CD14-positive monocyte (primary cell): ENCODE data around the gene ASAP3. TPM values are rescaled to one million over a fixed set of nuclear protein-coding genes. Genes with fewer than 3 reads are reported as not detected.

ENCODE experiments used
- DNase-seq, 3 donors: peaks; one replicate each; pipeline ENCODE4 v3.0.0-alpha.2; 2011 to 2022
- H2AFZ ChIP-seq: 2 replicates; pipeline ENCODE4 v1.6.0; 2012; ENCODE audit warnings: mild to moderate bottlenecking, low read depth, low read length, inconsistent platforms; ENCODE audit not compliant: insufficient read depth, poor library complexity, severe bottlenecking
- H3K27ac ChIP-seq, 2 donors: 1 replicate in 1 of 2; 2 replicates in 1 of 2; pipeline ENCODE4 v1.5.1; 2012 to 2013; ENCODE audit warnings: low read length in 2 of 2, control low read depth in 1 of 2, inconsistent platforms in 1 of 2, low read depth in 1 of 2, mild to moderate bottlenecking in 1 of 2
- H3K27me3 ChIP-seq, 2 donors: one replicate each; pipeline versions ENCODE4 v1.6.0 to v1.6.1; 2011 to 2013; ENCODE audit warnings: low read length in 2 of 2; ENCODE audit not compliant: control insufficient read depth in 2 of 2, insufficient read depth in 2 of 2
- H3K36me3 ChIP-seq, 2 donors: replicated peaks in 1 of 2; 1 replicate in 1 of 2; 2 replicates in 1 of 2; pipeline versions ENCODE4 v1.5.1 to v1.6.1; 2012 to 2013; ENCODE audit warnings: low read length in 2 of 2, control low read depth in 1 of 2, inconsistent platforms in 1 of 2, mild to moderate bottlenecking in 1 of 2; ENCODE audit not compliant: insufficient read depth in 2 of 2, control insufficient read depth in 1 of 2
- H3K4me1 ChIP-seq, 2 donors: 1 replicate in 1 of 2; 2 replicates in 1 of 2; pipeline versions ENCODE4 v1.5.1 to v1.6.1; 2012 to 2013; ENCODE audit warnings: low read length in 2 of 2, control low read depth in 1 of 2, inconsistent platforms in 1 of 2, mild to moderate bottlenecking in 1 of 2, moderate library complexity in 1 of 2; ENCODE audit not compliant: insufficient read depth in 2 of 2, control insufficient read depth in 1 of 2
- H3K4me2 ChIP-seq: replicated peaks from 2 replicates; pipeline ENCODE3; 2012; ENCODE audit warnings: low read length, moderate library complexity, mild to moderate bottlenecking; ENCODE audit not compliant: poor library complexity, severe bottlenecking; ENCODE audit errors: extremely low read depth
- H3K4me3 ChIP-seq, 3 experiments: fragments of 200-600 bp in 1 of 3; sonication (generic) in 1 of 3; replicated peaks in 1 of 3; 1 replicate in 2 of 3; 2 replicates in 1 of 3; pipeline ENCODE4 v1.5.1; 2011 to 2013; ENCODE audit warnings: low read length in 3 of 3, mild to moderate bottlenecking in 3 of 3, control low read depth in 2 of 3, low read depth in 2 of 3, inconsistent platforms in 1 of 3, moderate library complexity in 1 of 3
- H3K79me2 ChIP-seq: 2 replicates; pipeline ENCODE4 v1.6.0; 2012; ENCODE audit warnings: mild to moderate bottlenecking, control low read depth, inconsistent platforms, low read length, moderate library complexity; ENCODE audit not compliant: insufficient read depth
- H3K9ac ChIP-seq: 2 replicates; pipeline ENCODE4 v1.6.0; 2017; ENCODE audit warnings: low read length, mild to moderate bottlenecking; ENCODE audit not compliant: insufficient read depth, poor library complexity, severe bottlenecking
- H3K9me3 ChIP-seq, 2 donors: replicated peaks in 1 of 2; 1 replicate in 1 of 2; 2 replicates in 1 of 2; pipeline versions ENCODE4 v1.5.1 to v1.6.1; 2012 to 2013; ENCODE audit warnings: low read length in 2 of 2, control low read depth in 1 of 2; ENCODE audit not compliant: control insufficient read depth in 1 of 2, insufficient read depth in 1 of 2
- H4K20me1 ChIP-seq: 2 replicates; pipeline ENCODE4 v1.6.0; 2012; ENCODE audit warnings: mild to moderate bottlenecking, low read length, control low read depth, moderate library complexity; ENCODE audit not compliant: insufficient read depth
- H3K27ac Mint-ChIP-seq, 7 donors: one replicate each; pipeline ENCODE4 v1.8.0; 2020; ENCODE audit warnings: mild to moderate bottlenecking in 7 of 7, mixed read lengths in 7 of 7, moderate library complexity in 6 of 7, inconsistent platforms in 2 of 7
- H3K27me3 Mint-ChIP-seq, 3 donors: one replicate each; pipeline ENCODE4 v1.8.0; 2021 to 2022; ENCODE audit warnings: low read depth in 3 of 3, mild to moderate bottlenecking in 3 of 3, mixed read lengths in 3 of 3, moderate library complexity in 3 of 3, inconsistent platforms in 1 of 3
- H3K36me3 Mint-ChIP-seq, 2 donors: one replicate each; pipeline ENCODE4 v1.8.0; 2020; ENCODE audit warnings: mixed read lengths in 2 of 2, inconsistent platforms in 1 of 2, mild to moderate bottlenecking in 1 of 2
- H3K4me1 Mint-ChIP-seq: one replicate; pipeline ENCODE4 v1.8.0; 2020; ENCODE audit warnings: mild to moderate bottlenecking, mixed read lengths
- H3K4me3 Mint-ChIP-seq, 2 donors: one replicate each; pipeline ENCODE4 v1.8.0; 2020; ENCODE audit warnings: mild to moderate bottlenecking in 2 of 2, mixed read lengths in 2 of 2, moderate library complexity in 1 of 2
- H3K9me3 Mint-ChIP-seq, 7 donors: one replicate each; pipeline ENCODE4 v1.8.0; 2020 to 2022; ENCODE audit warnings: mixed read lengths in 7 of 7, mild to moderate bottlenecking in 6 of 7, moderate library complexity in 6 of 7, inconsistent platforms in 2 of 7
- CTCF ChIP-seq: fragments of 200-600 bp; IDR thresholded peaks from one replicate; pipeline ENCODE4 v1.8.0; 2022; ENCODE audit warnings: antibody characterized with exemption, mild to moderate bottlenecking
- WGBS: methylation state at CpG from one replicate; pipeline ENCODE4 v1.1.5; 2013; ENCODE audit warnings: missing lambda C conversion rate; ENCODE audit not compliant: insufficient coverage; 5-methylcytosine and 5-hydroxymethylcytosine counted together
- intact Hi-C, 2 donors: fragments of 100-400 bp; cut with micrococcal nuclease; formaldehyde crosslinking; loops; one replicate each; pipeline versions ENCODE4 v1.15.0 to v1.15.1; 2023
- polyA plus RNA-seq, 3 donors: library from polyadenylated mRNA; depleted of rRNA in 1 of 3; unstranded in 2 of 3; stranded (reverse) in 1 of 3; fragments of 300-500 nt in 2 of 3; fragments of >200 nt in 1 of 3; fragmentation: Illumina TruSeq in 2 of 3; gene quantifications; 1 replicate in 2 of 3; 2 replicates in 1 of 3; pipeline ENCODE4 v1.2.3, GENCODE V29; 2012 to 2021

Gene ASAP3
- polyA plus RNA-seq, 3 donors: 0.27 to 1.1 TPM; not detected in 1

GRCh38 chr1:23446661-23447310 lies 37.2 kb downstream of the ASAP3 start:
- Mint-ChIP-seq H3K36me3 (no peaks in the 10 kb centered on the region), H3K27me3 (peaks cover 3 to 8% (median 3%) of the 10 kb centered on the region in 3 donors), H3K9me3 (no peaks in the 10 kb centered on the region), H3K4me3 (no peak overlapping the region), H3K4me1 (peaks cover 7% of the 10 kb centered on the region), H3K27ac (no peak overlapping the region)
- no peaks in the 10 kb centered on the region for H4K20me1 ChIP-seq
- H3K36me3 ChIP-seq: no peaks in the 10 kb centered on the region
- no peak overlapping the region for H3K27ac ChIP-seq
- DNase-seq: no peak
- no peak for TF ChIP-seq CTCF
- H3K9me3 ChIP-seq: no peaks in the 10 kb centered on the region
- H2AFZ ChIP-seq: no peak overlapping the region
- H3K4me3 ChIP-seq: no peak overlapping the region
- no peak overlapping the region for H3K4me2 ChIP-seq
- H3K27me3 ChIP-seq: no peaks in the 10 kb centered on the region
- WGBS: 97% methylated on average over 8 of the region's 8 CpGs
- H3K79me2 ChIP-seq: no peaks in the 10 kb centered on the region
- intact Hi-C loops: no loop called here
- no peaks in the 10 kb centered on the region for H3K4me1 ChIP-seq
- no peak overlapping the region for H3K9ac ChIP-seq

GRCh38 chr1:23444596-23445390 lies 39.2 kb downstream of the ASAP3 start:
- Histone ChIP-seq H3K27me3 (no peaks in the 10 kb centered on the region), H3K4me2 (no peak overlapping the region), H3K27ac (no peak overlapping the region), H3K79me2 (no peaks in the 10 kb centered on the region), H3K36me3 (no peaks in the 10 kb centered on the region), H3K4me1 (no peaks in the 10 kb centered on the region), H3K9me3 (no peaks in the 10 kb centered on the region), H3K4me3 (no peak overlapping the region), H4K20me1 (no peaks in the 10 kb centered on the region), H2AFZ (no peak overlapping the region), H3K9ac (no peak overlapping the region)
- Mint-ChIP-seq H3K9me3 (no peaks in the 10 kb centered on the region), H3K4me1 (peaks cover 7% of the 10 kb centered on the region), H3K27ac (no peak overlapping the region), H3K36me3 (no peaks in the 10 kb centered on the region), H3K4me3 (no peak overlapping the region), H3K27me3 (peaks cover 0 to 3% (median 0%) of the 10 kb centered on the region in 3 donors)
- 93% methylated on average over 2 of the region's 4 CpGs for WGBS
- intact Hi-C loops: no loop called here
- no peak for DNase-seq
- TF ChIP-seq CTCF: no peak
